ENCODE measurements around the gene ZNF550. TPM values are rescaled to one million over a fixed set of nuclear protein-coding genes. Genes with fewer than 3 reads are reported as not detected.
A peak's percentile ranks its signal among the peaks of the same experiment; 100 is the strongest.

ZNF550 gene
- total and polyA plus RNA-seq, 9 of the 15 experiments (the other 6 are each of a cell fraction or from before 2014, with no cell fraction given) = 1.6 to 11.8 (median 4.3) TPM

- TF ChIP-seq CUX1 (CRISPR knock-in tag; IDR thresholded peaks at IDR 0.05) (no peak), C11orf30 (IDR thresholded peaks at IDR 0.05; ENCODE audit: low read depth) (no peak), RAD21 (CRISPR knock-in tag; conservative IDR thresholded peaks at IDR 0.05 in 1 of 2, IDR thresholded peaks at IDR 0.05 in 1 of 2) (peak in 1 of 2 experiments; percentile 37; a peak in 1 of 4 replicates)
- TF ChIP-seq, protein P1, sequence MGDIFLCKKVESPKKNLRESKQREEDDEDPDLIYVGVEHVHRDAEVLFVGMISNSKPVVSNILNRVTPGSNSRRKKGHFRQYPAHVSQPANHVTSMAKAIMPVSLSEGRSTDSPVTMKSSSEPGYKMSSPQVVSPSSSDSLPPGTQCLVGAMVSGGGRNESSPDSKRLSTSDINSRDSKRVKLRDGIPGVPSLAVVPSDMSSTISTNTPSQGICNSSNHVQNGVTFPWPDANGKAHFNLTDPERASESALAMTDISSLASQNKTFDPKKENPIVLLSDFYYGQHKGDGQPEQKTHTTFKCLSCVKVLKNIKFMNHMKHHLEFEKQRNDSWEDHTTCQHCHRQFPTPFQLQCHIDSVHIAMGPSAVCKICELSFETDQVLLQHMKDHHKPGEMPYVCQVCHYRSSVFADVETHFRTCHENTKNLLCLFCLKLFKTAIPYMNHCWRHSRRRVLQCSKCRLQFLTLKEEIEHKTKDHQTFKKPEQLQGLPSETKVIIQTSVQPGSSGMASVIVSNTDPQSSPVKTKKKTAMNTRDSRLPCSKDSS (IDR thresholded peaks at IDR 0.05; ENCODE audit: low read depth, partially characterized antibody) = peak; percentile 76
These were observed 7.0 kb upstream of the ZNF550 start (continued) for GRCh38 chr19:57566396-57567265.

Data from K562 (cell line).